GM21786 (cell line): ENCODE data around the gene CYP21A2.
"Not testable (repeated sequence)": the region's sequence is repeated elsewhere in the genome, so short reads cannot be mapped to it uniquely, and the experiment has no call there.

ENCODE experiments used
- ATAC-seq: cut with Tn5 transposase; IDR thresholded peaks from one replicate; pipeline ENCODE4 v1.9.1; 2021; ENCODE audit not compliant: unreplicated experiment

Gene CYP21A2

DNA sequence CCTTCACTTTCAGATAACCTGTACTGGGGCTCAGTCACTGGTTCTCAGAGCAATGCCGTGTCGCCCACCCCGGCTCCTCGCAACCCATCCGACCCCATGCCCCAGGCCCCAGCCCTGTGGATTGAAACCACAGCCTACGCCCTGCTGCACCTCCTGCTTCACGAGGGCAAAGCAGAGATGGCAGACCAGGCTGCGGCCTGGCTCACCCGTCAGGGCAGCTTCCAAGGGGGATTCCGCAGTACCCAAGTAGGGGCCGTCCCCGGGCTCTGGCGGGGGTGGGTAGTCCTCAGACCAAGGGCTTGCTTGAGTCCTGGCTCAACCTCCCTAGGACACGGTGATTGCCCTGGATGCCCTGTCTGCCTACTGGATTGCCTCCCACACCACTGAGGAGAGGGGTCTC, 8.7 kb upstream of the CYP21A2 start:
- ATAC-seq: not testable (repeated sequence)

DNA sequence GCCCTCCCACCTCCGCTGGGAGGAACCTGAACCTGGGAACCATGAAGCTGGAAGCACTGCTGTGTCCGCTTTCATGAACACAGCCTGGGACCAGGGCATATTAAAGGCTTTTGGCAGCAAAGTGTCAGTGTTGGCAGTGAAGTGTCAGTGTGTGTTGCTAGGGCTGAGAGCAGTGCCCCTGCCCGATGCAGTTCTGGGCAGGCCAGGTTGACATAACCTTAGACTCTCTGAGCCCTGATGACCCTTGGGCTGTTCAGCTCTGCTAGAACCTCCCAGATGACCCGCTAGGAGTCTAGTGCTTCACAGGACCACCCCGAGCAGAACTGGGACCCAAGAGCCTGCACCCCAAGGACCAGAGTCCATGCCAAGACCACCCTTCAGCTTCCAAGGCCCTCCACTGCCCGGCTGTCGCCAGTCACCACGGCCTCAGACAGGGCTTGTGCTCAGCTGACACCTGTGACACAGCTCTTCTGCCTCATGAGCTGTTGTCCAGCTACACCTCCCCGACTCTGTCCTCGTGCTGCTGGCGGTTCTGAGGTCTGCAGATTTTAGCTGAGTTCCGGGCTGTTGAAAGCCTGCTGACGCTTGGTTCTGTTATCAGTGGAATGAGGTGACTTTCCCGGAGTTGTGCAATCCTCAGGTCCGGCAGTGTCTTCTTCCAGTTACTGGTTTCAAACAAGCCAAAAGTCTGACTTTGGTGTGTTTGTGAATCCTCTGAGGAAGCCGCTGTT, 2.8 kb upstream of the CYP21A2 start:
- not testable (repeated sequence) for ATAC-seq

DNA sequence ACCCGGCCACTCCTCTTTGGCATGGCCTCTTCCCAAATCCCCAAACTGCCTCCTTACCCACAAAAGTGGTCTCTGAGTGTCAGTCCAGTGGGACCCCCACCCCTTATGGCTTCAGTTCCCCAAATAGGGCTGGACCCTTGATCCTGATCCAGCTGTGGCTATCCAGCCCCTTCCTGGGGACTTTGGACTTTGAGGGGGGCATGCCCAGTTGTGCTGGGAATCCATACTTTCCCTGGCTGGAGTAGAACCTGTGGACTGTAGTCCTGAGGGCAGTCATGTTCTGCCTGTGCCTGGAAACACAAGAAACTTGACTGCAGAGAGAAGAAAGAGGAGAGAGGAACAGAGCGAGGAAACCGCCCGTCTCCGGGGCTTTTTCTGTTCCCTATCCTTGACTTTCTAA, 1.1 kb upstream of the CYP21A2 start:
- not testable (repeated sequence) for ATAC-seq

DNA sequence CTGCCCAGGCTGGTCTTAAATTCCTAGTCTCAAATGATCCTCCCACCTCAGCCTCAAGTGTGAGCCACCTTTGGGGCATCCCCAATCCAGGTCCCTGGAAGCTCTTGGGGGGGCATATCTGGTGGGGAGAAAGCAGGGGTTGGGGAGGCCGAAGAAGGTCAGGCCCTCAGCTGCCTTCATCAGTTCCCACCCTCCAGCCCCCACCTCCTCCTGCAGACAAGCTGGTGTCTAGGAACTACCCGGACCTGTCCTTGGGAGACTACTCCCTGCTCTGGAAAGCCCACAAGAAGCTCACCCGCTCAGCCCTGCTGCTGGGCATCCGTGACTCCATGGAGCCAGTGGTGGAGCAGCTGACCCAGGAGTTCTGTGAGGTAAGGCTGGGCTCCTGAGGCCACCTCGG, 663 bp downstream of the CYP21A2 start:
- ATAC-seq: not testable (repeated sequence)

DNA sequence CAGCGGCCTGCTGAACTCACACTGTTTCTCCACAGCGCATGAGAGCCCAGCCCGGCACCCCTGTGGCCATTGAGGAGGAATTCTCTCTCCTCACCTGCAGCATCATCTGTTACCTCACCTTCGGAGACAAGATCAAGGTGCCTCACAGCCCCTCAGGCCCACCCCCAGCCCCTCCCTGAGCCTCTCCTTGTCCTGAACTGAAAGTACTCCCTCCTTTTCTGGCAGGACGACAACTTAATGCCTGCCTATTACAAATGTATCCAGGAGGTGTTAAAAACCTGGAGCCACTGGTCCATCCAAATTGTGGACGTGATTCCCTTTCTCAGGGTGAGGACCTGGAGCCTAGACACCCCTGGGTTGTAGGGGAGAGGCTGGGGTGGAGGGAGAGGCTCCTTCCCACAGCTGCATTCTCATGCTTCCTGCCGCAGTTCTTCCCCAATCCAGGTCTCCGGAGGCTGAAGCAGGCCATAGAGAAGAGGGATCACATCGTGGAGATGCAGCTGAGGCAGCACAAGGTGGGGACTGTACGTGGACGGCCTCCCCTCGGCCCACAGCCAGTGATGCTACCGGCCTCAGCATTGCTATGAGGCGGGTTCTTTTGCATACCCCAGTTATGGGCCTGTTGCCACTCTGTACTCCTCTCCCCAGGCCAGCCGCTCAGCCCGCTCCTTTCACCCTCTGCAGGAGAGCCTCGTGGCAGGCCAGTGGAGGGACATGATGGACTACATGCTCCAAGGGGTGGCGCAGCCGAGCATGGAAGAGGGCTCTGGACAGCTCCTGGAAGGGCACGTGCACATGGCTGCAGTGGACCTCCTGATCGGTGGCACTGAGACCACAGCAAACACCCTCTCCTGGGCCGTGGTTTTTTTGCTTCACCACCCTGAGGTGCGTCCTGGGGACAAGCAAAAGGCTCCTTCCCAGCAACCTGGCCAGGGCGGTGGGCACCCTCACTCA, 1.4 kb downstream of the CYP21A2 start:
- ATAC-seq: not testable (repeated sequence)

DNA sequence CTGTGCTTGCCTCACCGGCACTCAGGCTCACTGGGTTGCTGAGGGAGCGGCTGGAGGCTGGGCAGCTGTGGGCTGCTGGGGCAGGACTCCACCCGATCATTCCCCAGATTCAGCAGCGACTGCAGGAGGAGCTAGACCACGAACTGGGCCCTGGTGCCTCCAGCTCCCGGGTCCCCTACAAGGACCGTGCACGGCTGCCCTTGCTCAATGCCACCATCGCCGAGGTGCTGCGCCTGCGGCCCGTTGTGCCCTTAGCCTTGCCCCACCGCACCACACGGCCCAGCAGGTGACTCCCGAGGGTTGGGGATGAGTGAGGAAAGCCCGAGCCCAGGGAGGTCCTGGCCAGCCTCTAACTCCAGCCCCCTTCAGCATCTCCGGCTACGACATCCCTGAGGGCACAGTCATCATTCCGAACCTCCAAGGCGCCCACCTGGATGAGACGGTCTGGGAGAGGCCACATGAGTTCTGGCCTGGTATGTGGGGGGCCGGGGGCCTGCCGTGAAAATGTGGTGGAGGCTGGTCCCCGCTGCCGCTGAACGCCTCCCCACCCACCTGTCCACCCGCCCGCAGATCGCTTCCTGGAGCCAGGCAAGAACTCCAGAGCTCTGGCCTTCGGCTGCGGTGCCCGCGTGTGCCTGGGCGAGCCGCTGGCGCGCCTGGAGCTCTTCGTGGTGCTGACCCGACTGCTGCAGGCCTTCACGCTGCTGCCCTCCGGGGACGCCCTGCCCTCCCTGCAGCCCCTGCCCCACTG, 2.3 kb downstream of the CYP21A2 start:
- not testable (repeated sequence) for ATAC-seq

DNA sequence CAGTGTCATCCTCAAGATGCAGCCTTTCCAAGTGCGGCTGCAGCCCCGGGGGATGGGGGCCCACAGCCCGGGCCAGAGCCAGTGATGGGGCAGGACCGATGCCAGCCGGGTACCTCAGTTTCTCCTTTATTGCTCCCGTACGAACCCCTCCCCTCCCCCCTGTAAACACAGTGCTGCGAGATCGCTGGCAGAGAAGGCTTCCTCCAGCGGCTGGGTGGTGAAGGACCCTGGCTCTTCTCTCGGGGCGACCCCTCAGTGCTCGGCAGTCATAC, 2.8 kb downstream of the CYP21A2 start:
- ATAC-seq: not testable (repeated sequence)

DNA sequence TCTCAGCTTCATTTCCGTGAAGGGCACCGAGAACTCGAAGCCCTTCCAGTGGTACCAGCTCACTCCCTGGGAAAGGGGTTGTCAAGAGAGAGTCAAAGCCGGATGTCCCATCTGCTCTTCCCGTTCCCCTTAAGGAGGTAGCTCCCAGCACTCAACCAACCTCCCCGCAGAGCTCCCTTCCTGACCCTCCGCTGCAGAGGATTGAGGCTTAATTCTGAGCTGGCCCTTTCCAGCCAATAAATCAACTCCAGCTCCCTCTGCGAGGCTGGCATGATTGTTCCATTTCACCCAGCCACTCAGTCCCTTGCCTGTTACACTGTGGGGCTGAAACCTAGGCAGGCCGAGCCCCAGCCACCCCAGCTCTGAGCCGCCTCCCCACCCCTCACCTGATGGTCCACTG, 3.2 kb downstream of the CYP21A2 start:
- not testable (repeated sequence) for ATAC-seq

DNA sequence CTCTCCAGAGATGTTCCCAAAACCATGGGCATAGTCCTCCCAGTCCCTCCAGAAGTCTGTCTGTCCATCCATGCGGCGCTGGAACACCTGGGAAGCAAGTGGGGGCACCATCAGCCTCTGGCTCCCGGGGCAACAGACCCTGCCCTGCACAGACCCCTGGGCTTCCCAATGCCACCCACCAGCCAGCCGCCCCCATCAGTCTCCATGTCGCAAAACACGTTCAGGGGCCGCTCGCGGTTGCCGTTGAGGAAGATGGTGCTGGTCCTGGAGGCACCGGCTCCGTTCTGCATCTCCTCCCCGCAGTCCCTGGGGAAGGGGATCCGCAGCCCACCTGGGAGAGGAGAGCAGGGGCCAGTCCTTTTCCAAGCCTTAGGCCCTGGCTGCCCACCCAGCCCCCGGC, 4.1 kb downstream of the CYP21A2 start:
- not testable (repeated sequence) for ATAC-seq

DNA sequence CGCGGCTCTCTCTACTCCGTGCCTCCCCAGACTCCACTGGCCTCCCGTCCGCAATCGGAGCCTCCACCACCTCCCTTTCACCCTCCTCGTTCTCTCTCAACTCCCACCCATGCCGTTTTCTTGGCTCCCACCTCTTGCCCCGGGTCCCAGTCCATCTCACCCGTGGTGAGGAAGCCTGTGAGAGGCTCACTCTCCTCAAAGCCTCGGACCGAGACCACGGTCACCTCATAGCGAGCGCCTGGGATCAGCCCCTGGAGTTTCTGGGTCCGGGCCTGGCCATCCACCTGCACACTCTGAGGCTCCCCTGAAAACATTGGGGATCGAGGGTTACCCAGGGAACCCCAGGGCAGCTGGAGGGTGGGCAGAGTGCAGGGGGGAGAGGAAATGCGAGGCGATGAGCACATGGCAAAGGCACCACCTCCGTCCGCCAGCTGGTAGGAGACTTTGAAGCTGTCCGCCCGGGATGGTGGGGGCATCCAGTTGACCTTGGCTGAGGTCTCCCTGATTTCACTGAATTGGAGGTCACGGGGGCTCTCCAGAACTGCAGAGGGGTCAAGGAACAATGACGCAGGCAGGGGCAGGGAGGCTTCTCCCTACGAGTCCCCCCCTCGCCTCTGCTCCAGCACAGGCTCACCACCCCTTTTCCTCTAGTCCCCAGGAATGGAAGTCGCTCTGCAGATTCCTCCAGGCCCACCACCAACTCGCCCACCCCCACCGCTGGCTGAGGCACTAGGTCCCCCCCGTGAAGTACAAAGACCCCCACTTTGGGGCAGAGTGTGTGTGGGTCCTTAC, 5.6 kb downstream of the CYP21A2 start:
- not testable (repeated sequence) for ATAC-seq

DNA sequence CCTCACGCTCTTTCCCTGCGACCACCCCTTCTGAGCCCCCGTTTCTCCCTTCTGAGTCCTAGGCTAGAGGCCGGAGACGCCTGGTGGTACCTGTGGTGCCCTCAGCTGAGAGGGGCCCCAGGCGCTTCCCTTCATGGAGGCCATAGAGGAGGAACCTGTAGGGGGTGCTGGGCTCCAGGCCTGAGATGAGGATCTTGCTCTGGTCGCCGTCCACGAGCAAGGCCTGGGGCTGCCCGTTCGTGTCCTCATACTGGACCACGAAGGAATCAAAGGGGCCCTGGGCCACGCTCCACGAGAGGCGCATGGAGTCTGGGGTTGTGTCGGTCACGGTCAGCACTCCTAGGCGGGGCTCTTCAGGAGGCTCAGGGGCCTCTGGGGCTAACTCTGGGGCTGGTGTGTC, 6.7 kb downstream of the CYP21A2 start:
- not testable (repeated sequence) for ATAC-seq

DNA sequence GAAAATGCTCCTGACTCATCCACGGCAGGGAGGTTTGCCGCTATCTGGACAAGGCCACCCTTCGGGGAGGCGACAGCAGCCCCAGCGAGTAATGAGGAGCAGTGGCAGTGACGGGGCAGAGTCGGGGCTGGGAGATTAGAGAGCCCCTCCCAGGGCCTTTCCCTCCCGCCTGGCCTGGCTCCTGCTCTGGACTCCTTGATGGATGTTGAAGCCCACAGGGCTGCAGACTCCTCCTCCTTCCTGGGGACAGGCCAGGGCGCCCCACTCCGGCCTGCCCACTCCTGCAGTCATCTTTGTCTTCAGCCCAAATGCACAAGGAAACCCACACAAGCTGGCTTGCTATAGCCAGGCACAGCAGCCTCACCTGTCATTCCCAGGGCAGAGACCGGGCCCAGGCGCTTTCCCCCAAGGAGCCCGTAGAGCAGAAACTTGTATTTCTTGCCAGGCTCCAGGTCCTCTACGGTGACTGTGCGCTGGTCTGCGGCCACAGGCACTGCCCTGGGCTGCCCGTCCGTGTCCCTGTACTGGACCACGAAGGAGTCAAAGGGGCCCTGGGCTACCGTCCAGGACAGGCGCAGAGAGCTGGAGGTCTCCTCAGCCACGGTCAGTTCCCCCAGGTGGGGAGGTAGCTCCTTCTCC, 7.7 kb downstream of the CYP21A2 start:
- ATAC-seq: no peak

DNA sequence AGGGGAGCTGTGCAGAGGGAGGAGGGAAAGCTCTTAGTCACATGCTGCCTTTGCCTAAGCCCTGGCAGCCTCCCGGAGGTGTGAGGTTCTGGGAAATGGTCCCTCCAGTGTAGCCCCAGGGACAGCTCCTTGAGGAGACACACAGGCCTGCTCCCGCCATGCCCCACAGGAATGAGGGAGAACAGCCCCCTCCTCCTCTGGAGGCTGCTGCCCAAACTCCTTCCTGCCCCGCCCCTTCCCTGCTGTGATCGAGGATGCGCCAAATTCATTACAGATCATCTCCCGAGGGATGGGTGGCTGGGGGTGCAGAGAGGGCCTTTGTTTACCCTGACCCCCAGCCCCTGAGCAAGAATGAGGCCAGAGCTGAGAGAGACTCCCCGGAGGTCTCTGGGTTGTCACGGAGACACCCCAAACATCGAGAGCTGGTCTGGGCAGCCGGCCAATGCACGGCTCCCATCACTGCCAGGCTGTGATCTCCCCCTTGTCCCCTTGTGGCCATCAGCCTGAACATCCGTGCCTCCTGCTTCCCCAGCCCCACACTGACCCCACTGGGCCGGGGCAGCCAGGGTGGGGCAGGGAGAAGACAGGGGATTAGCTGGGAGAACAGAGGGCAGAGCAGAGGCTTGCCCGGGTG, 8.4 kb downstream of the CYP21A2 start:
- no peak for ATAC-seq

DNA sequence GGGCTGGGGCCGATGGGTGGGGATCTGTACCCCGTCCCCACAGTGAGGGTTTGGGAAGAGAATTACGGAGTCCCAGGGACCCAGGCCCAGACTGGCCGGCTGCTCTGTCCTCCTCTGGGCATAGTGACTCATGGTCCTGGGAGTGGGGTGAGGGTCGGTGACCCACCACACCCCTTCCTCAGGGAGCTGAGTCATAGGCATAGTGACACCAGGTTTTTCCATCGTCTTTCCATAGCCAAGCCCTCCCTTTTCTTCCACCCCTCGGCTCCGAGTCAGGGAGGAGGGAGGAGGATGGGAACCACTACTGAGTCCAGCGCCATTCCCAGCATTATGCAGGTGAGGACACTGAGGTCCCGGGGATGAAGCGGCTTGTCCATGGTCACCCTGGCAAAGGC, 8.9 kb downstream of the CYP21A2 start:
- no peak for ATAC-seq

DNA sequence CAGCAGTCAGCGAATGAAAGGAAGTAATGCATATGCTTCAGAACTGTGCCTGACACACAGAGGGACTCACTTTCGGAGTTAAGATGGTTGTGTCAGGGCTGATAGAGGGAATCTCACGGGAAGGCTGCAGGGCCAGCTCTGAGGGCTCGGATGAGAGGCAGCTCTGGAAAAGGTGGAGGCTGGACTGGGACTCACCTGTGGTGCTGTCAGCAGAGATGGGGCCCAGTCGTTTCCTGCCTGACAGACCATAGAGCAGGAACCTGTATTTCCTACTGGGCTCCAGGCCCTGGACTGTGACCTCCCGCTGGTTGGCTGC, 9.3 kb downstream of the CYP21A2 start:
- ATAC-seq: no peak

DNA sequence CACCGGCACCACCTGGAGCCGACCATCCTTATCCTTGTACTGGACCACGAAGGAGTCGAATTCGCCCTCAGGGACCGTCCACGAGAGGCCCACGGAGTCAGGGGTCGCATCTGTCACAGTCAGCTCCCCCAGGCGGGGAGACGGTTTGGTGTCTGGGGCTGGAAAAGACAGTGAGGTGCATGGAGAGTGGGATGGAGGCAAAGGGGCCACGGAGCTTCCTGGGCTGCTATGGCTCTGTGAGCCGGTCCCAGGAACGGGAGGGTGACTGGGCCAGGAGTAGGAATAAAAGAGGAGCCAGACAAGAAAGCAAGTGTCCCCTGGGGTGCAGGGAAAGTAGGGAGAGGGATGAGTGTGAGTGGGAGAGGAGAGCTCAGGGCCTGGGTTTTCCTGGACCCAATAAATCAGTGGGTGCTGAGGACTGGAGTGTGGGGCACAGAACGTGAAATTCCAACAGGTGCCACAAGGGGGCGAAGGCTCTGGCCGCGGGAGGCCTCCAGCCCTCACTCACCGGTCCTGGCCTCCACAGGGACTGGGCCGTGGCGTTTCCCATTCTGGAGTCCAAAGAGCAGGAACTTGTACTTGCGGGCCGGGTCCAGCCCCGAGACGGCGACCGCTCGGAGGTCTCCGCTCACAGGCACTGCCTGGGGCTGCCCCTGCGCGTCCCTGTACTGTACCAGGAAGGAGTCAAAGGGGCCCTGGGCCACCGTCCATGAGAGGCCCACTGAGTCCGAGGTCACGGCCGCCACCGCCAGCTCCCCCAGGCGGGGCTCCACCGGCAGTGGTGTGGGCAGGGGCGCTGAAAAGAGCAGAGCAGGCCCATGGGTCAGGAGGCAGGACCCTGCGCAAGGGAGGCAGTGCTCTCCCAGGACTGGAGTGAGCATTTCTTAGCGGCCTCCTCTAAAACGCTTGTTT, 9.9 kb downstream of the CYP21A2 start:
- no peak for ATAC-seq

DNA sequence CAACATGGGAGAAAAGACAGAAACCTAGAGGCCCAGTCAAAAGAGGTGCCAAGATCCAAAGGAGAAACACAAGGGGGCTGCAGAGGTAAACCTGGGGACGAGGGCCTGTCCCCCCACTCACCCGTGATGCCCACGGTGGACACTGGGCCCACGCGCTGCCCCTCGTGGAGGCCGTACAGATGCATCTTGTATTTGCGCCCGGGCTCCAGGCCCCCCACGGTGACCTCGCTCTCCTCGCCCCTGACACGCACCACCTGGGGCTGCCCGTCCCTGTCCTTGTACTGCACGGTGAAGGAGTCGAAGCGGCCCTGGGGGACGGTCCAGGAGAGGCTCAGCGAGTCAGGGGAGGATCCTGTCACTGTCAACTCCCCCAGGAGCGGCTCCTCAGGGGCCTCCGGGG, 10.9 kb downstream of the CYP21A2 start:
- ATAC-seq: not testable (repeated sequence)

DNA sequence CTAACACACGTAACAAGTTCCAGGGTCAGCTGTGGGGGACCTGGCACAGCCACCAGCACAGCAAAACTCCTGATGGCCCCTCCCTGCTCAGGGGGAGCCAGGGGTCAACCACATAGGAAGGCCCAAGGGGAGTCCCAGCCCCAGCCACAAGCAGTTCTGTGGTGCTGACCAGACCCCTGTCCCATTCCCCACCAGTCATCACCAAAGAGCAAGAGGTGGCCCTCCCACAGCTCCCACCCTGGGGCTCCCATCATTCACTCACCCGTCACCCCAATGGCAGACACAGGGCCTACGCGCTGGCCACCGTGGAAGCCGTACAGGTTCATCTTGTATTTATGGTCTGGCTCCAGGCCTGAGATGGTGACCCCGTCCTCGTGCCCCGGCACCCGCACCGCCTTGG, 11.5 kb downstream of the CYP21A2 start:
- not testable (repeated sequence) for ATAC-seq

DNA sequence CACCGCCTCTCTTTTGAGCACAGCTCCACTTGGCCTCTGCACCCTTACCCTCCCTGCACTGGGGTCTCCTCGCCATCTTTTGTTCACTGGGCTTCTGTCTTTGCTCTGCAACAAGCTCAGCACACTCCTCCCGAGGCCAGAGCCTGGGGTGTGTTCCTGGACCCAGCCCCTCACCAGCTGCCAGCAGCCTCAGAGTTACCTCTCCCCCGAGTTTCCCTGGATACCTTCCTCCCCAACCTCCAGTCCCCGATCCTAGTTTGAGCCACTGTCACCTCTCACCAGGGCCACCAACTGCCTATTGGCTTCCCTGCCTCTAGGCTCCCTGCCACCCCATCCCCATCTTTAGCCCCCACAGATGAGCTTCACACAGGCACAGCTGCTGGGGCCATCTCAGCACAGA, 12.3 kb downstream of the CYP21A2 start:
- ATAC-seq: no peak
